Activated CD8-positive, alpha-beta memory T cell treated with anti-CD3 and anti-CD28 coated beads, Interleukin-2, amount 50 U/mL, for 24 hours (primary cell): ENCODE results near the gene RANBP9.

Experiments used
- DNase-seq: peaks from one replicate; pipeline ENCODE4 v3.0.0-alpha.2; 2020; ENCODE audit errors: extremely low read depth

RANBP9 gene

GRCh38 chr6:13604135-13604534 lies 107.5 kb downstream of the RANBP9 start:
- DNase-seq, result no peak

- no peak for DNase-seq
Measured at GRCh38 chr6:13600036-13600435, 111.6 kb downstream of the RANBP9 start.

GRCh38 chr6:13597073-13597472 lies 114.6 kb downstream of the RANBP9 start:
- no peak for DNase-seq

GRCh38 chr6:13593720-13594119 lies 117.9 kb downstream of the RANBP9 start:
- DNase-seq, result no peak

- no peak for DNase-seq
Measured at GRCh38 chr6:13593103-13593502, 118.5 kb downstream of the RANBP9 start.

GRCh38 chr6:13591205-13591921 lies 120.3 kb downstream of the RANBP9 start:
- no peak for DNase-seq

GRCh38 chr6:13590574-13591153 lies 121.0 kb downstream of the RANBP9 start:
- DNase-seq, result no peak

- DNase-seq, result no peak
Measured at GRCh38 chr6:13589801-13590200, 121.8 kb downstream of the RANBP9 start.

GRCh38 chr6:13586603-13587542 lies 124.8 kb downstream of the RANBP9 start:
- no peak for DNase-seq

GRCh38 chr6:13581700-13582229 lies 129.9 kb downstream of the RANBP9 start:
- no peak for DNase-seq

GRCh38 chr6:13579911-13580310 lies 131.7 kb downstream of the RANBP9 start:
- no peak for DNase-seq

- no peak for DNase-seq
Measured at GRCh38 chr6:13577926-13578325, 133.7 kb downstream of the RANBP9 start.

GRCh38 chr6:13576017-13576416 lies 135.6 kb downstream of the RANBP9 start:
- DNase-seq, result no peak

GRCh38 chr6:13575377-13575775 lies 136.3 kb downstream of the RANBP9 start:
- DNase-seq, result peak; percentile 57

- DNase-seq, result peak; percentile 21
Measured at GRCh38 chr6:13574571-13575376, 136.9 kb downstream of the RANBP9 start, which contains the start of gene SIRT5. SIRT5 (plus strand) TSS chr6:13574601; CDS start chr6:13584111, 9,510 bp downstream.

GRCh38 chr6:13574149-13574570 lies 137.5 kb downstream of the RANBP9 start:
- peak; percentile 75 for DNase-seq

- no peak for DNase-seq
Measured at GRCh38 chr6:13573669-13574110, 137.9 kb downstream of the RANBP9 start.

- DNase-seq, result no peak
Measured at GRCh38 chr6:13572951-13573654, 138.5 kb downstream of the RANBP9 start.

GRCh38 chr6:13572240-13572639 lies 139.4 kb downstream of the RANBP9 start:
- DNase-seq, result no peak
